HT1080 (cell line): ENCODE results near the gene FOCAD. TPM values are rescaled to one million over a fixed set of nuclear protein-coding genes. Genes with fewer than 3 reads are reported as not detected.

Experiments
- DNase-seq: peaks from one replicate; pipeline ENCODE4 v3.0.0-alpha.2; 2015; ENCODE audit warnings: low read depth
- total RNA-seq: library from RNA; depleted of rRNA; stranded (reverse); fragments of >200 nt; shearing (Covaris generic); gene quantifications from 2 replicates; pipeline ENCODE4 v1.2.3, GENCODE V29; 2014

Gene FOCAD
- total RNA-seq, 1 experiment from 2014 or later = 40.8 TPM

GRCh38 chr9:20728493-20729220, 44.6 kb downstream of the FOCAD start:
- peak; percentile 36 for DNase-seq

- DNase-seq = peak; percentile 20
Measured at GRCh38 chr9:20729523-20729922, 45.5 kb downstream of the FOCAD start.

GRCh38 chr9:20732118-20732517, 48.1 kb downstream of the FOCAD start:
- peak; percentile 95 for DNase-seq

GRCh38 chr9:20734275-20734674, 50.2 kb downstream of the FOCAD start:
- no peak for DNase-seq

- DNase-seq = no peak
Measured at GRCh38 chr9:20740304-20740703, 56.2 kb downstream of the FOCAD start.

- no peak for DNase-seq
Measured at GRCh38 chr9:20740929-20741582, 57.0 kb downstream of the FOCAD start.

GRCh38 chr9:20742833-20743232, 58.8 kb downstream of the FOCAD start:
- no peak for DNase-seq

GRCh38 chr9:20744036-20744630, 60.1 kb downstream of the FOCAD start:
- DNase-seq = no peak

GRCh38 chr9:20746967-20747366, 62.9 kb downstream of the FOCAD start:
- no peak for DNase-seq

- no peak for DNase-seq
Measured at GRCh38 chr9:20749496-20750198, 65.6 kb downstream of the FOCAD start.

GRCh38 chr9:20753761-20754160, 69.7 kb downstream of the FOCAD start:
- DNase-seq = no peak

- no peak for DNase-seq
Measured at GRCh38 chr9:20754556-20754955, 70.5 kb downstream of the FOCAD start.

GRCh38 chr9:20760246-20760891, 76.3 kb downstream of the FOCAD start:
- DNase-seq = no peak

- DNase-seq = no peak
Measured at GRCh38 chr9:20770947-20771346, 86.9 kb downstream of the FOCAD start.

GRCh38 chr9:20771729-20772128, 87.7 kb downstream of the FOCAD start:
- DNase-seq = no peak

GRCh38 chr9:20775683-20776082, 91.6 kb downstream of the FOCAD start:
- DNase-seq = no peak

GRCh38 chr9:20781092-20781491, 97.0 kb downstream of the FOCAD start:
- DNase-seq = no peak

- DNase-seq = no peak
Measured at GRCh38 chr9:20782289-20782688, 98.2 kb downstream of the FOCAD start.

GRCh38 chr9:20783057-20784038, 99.3 kb downstream of the FOCAD start:
- no peak for DNase-seq

- no peak for DNase-seq
Measured at GRCh38 chr9:20784196-20784595, 100.1 kb downstream of the FOCAD start.
